Central memory CD4-positive, alpha-beta T cell (primary cell): ENCODE data around the gene SYNE1.
"Not testable (repeated sequence)": the region's sequence is repeated elsewhere in the genome, so short reads cannot be mapped to it uniquely, and the experiment has no call there.

Source experiments
- DNase-seq: peaks from one replicate; pipeline ENCODE4 v3.0.0; 2022

Gene SYNE1

GRCh38 chr6:152356016-152356415 lies 281.1 kb downstream of the SYNE1 start:
- no peak for DNase-seq

GRCh38 chr6:152355166-152355565 lies 282.0 kb downstream of the SYNE1 start:
- DNase-seq: no peak

GRCh38 chr6:152353440-152353839 lies 283.7 kb downstream of the SYNE1 start:
- no peak for DNase-seq

GRCh38 chr6:152351742-152352141 lies 285.4 kb downstream of the SYNE1 start:
- no peak for DNase-seq

GRCh38 chr6:152351110-152351509 lies 286.1 kb downstream of the SYNE1 start:
- DNase-seq: no peak

GRCh38 chr6:152348116-152348515 lies 289.0 kb downstream of the SYNE1 start:
- DNase-seq: no peak

- DNase-seq: no peak
Observed at GRCh38 chr6:152343735-152344360, 293.3 kb downstream of the SYNE1 start.

GRCh38 chr6:152341596-152341995 lies 295.6 kb downstream of the SYNE1 start:
- no peak for DNase-seq

- peak; percentile 44 for DNase-seq
Observed at GRCh38 chr6:152338335-152339125, 298.6 kb downstream of the SYNE1 start.

- no peak for DNase-seq
Observed at GRCh38 chr6:152334555-152334954, 302.6 kb downstream of the SYNE1 start.

- DNase-seq: no peak
Observed at GRCh38 chr6:152330961-152331360, 306.2 kb downstream of the SYNE1 start.

- no peak for DNase-seq
Observed at GRCh38 chr6:152329638-152330448, 307.3 kb downstream of the SYNE1 start.

- DNase-seq: not testable (repeated sequence)
Observed at GRCh38 chr6:152328200-152328599, 309.0 kb downstream of the SYNE1 start.

- DNase-seq: no peak
Observed at GRCh38 chr6:152323376-152323775, 313.8 kb downstream of the SYNE1 start.

- DNase-seq: no peak
Observed at GRCh38 chr6:152318278-152318677, 318.9 kb downstream of the SYNE1 start.

- DNase-seq: no peak
Observed at GRCh38 chr6:152316024-152316423, 321.1 kb downstream of the SYNE1 start.

GRCh38 chr6:152314483-152314832 lies 322.7 kb downstream of the SYNE1 start:
- no peak for DNase-seq

GRCh38 chr6:152313542-152314482 lies 323.4 kb downstream of the SYNE1 start:
- DNase-seq: no peak

GRCh38 chr6:152312434-152312833 lies 324.7 kb downstream of the SYNE1 start:
- DNase-seq: no peak

- DNase-seq: peak; percentile 58
Observed at GRCh38 chr6:152310371-152310954, 326.7 kb downstream of the SYNE1 start.

- peak; percentile 75 for DNase-seq
Observed at GRCh38 chr6:152309648-152310047, 327.5 kb downstream of the SYNE1 start.

GRCh38 chr6:152309006-152309405 lies 328.2 kb downstream of the SYNE1 start:
- DNase-seq: no peak
